Suppressor macrophage treated with lipopolysaccharide for 4 hours (primary cell): ENCODE measurements around the gene TTN.

Experiments used
- DNase-seq: peaks from one replicate; pipeline ENCODE4 v3.0.0-alpha.2; 2020

TTN gene

GRCh38 chr2:178807227-178808008 lies at the start of gene TTN:
TTN (minus strand) TSS chr2:178807423; CDS start chr2:178804642, 2,781 bp downstream.
- DNase-seq, result no peak

- no peak for DNase-seq
Observed at GRCh38 chr2:178855151-178855550, 47.9 kb upstream of the TTN start.

GRCh38 chr2:178848335-178848734 lies 41.1 kb upstream of the TTN start:
- no peak for DNase-seq

- no peak for DNase-seq
Observed at GRCh38 chr2:178846458-178846802, 39.2 kb upstream of the TTN start.

- no peak for DNase-seq
Observed at GRCh38 chr2:178845566-178846457, 38.6 kb upstream of the TTN start.

- no peak for DNase-seq
Observed at GRCh38 chr2:178844701-178845100, 37.5 kb upstream of the TTN start.

GRCh38 chr2:178844269-178844668 lies 37.0 kb upstream of the TTN start:
- no peak for DNase-seq

- DNase-seq, result no peak
Observed at GRCh38 chr2:178843697-178844096, 36.5 kb upstream of the TTN start.

GRCh38 chr2:178836807-178837206 lies 29.6 kb upstream of the TTN start:
- DNase-seq, result no peak

GRCh38 chr2:178834086-178834485 lies 26.9 kb upstream of the TTN start:
- DNase-seq, result no peak

- no peak for DNase-seq
Observed at GRCh38 chr2:178833382-178833781, 26.2 kb upstream of the TTN start.

- DNase-seq, result no peak
Observed at GRCh38 chr2:178830451-178830850, 23.2 kb upstream of the TTN start.

- DNase-seq, result no peak
Observed at GRCh38 chr2:178829981-178830380, 22.8 kb upstream of the TTN start.

GRCh38 chr2:178829299-178829960 lies 22.2 kb upstream of the TTN start:
- no peak for DNase-seq

GRCh38 chr2:178828486-178828881 lies 21.3 kb upstream of the TTN start:
- no peak for DNase-seq

- DNase-seq, result no peak
Observed at GRCh38 chr2:178827739-178828485, 20.7 kb upstream of the TTN start.

- DNase-seq, result no peak
Observed at GRCh38 chr2:178827111-178827510, 19.9 kb upstream of the TTN start.

GRCh38 chr2:178825183-178825582 lies 18.0 kb upstream of the TTN start:
- DNase-seq, result no peak

GRCh38 chr2:178824181-178824580 lies 17.0 kb upstream of the TTN start:
- no peak for DNase-seq

- DNase-seq, result no peak
Observed at GRCh38 chr2:178819992-178820391, 12.8 kb upstream of the TTN start.

- DNase-seq, result no peak
Observed at GRCh38 chr2:178819147-178819875, 12.1 kb upstream of the TTN start.

- DNase-seq, result no peak
Observed at GRCh38 chr2:178811901-178812300, 4.7 kb upstream of the TTN start.
